Testis (tissue), 3 donors: ENCODE measurements around the gene ZNF736. TPM values are rescaled to one million over a fixed set of nuclear protein-coding genes. Genes with fewer than 3 reads are reported as not detected.
A peak's percentile ranks its signal among the peaks of the same experiment; 100 is the strongest.

Experiments
- DNase-seq: peaks from one replicate; pipeline ENCODE4 v3.0.0-alpha.2; 2019
- H3K27ac ChIP-seq, 2 donors: fragments of 200-600 bp; sonication (generic); one replicate each; pipeline ENCODE4 v1.5.1; 2019
- H3K27me3 ChIP-seq: fragments of 200-600 bp; sonication (generic); one replicate; pipeline ENCODE4 v1.5.1; 2019
- H3K36me3 ChIP-seq: fragments of 200-600 bp; sonication (generic); one replicate; pipeline ENCODE4 v1.5.1; 2017; ENCODE audit warnings: low read depth; ENCODE audit errors: missing control alignments
- H3K4me1 ChIP-seq: fragments of 200-600 bp; sonication (generic); one replicate; pipeline ENCODE4 v1.5.1; 2019
- H3K4me3 ChIP-seq, 2 donors: fragments of 200-600 bp; sonication (generic); one replicate each; pipeline ENCODE4 v1.5.1; 2017 to 2019
- H3K9me3 ChIP-seq: fragments of 200-600 bp; sonication (generic); one replicate; pipeline ENCODE4 v1.5.1; 2017
- POLR2A ChIP-seq: fragments of 450-650 bp; IDR thresholded peaks from one replicate; pipeline ENCODE4 v1.6.1; 2017; ENCODE audit warnings: antibody characterized with exemption, mild to moderate bottlenecking, moderate library complexity
- WGBS, 2 donors: methylation state at CpG; one replicate each; pipeline ENCODE4 v1.1.5; 2018; 5-methylcytosine and 5-hydroxymethylcytosine counted together
- intact Hi-C: fragments of 100-400 bp; cut with DNase I; formaldehyde crosslinking; loops from one replicate; pipeline ENCODE4 v1.15.1; 2023; ENCODE audit warnings: low total_unique reads
- polyA plus RNA-seq: library from polyadenylated mRNA; stranded (reverse); fragments of 350-450 nt; fragmentation: Illumina TruSeq; extraction: RNeasy Lipid Tissue Mini Kit (QIAGEN cat#74804); gene quantifications from one replicate; pipeline ENCODE4 v1.2.3, GENCODE V29; 2014; ENCODE audit warnings: low read depth, low replicate concordance; ENCODE audit not compliant: insufficient read depth
- total RNA-seq, 2 donors: library from RNA; depleted of rRNA; stranded (reverse); fragments of >200 nt; gene quantifications; one replicate each; pipeline ENCODE4 v1.2.3, GENCODE V29; 2016
- TF ChIP-seq, protein P1 (sequence below), 3 experiments: fragments of 450-650 bp in 2 of 3; fragments of 200-600 bp in 1 of 3; sonication (generic) in 1 of 3; IDR thresholded peaks; one replicate each; pipeline ENCODE4 v1.5.1; 2016 to 2019; ENCODE audit warnings: antibody characterized with exemption in 3 of 3, mild to moderate bottlenecking in 2 of 3, moderate library complexity in 1 of 3

ZNF736 gene
- total and polyA plus RNA-seq, 3 donors from 2014 or later: 28.8 to 56.3 (median 40.0) TPM

DNA sequence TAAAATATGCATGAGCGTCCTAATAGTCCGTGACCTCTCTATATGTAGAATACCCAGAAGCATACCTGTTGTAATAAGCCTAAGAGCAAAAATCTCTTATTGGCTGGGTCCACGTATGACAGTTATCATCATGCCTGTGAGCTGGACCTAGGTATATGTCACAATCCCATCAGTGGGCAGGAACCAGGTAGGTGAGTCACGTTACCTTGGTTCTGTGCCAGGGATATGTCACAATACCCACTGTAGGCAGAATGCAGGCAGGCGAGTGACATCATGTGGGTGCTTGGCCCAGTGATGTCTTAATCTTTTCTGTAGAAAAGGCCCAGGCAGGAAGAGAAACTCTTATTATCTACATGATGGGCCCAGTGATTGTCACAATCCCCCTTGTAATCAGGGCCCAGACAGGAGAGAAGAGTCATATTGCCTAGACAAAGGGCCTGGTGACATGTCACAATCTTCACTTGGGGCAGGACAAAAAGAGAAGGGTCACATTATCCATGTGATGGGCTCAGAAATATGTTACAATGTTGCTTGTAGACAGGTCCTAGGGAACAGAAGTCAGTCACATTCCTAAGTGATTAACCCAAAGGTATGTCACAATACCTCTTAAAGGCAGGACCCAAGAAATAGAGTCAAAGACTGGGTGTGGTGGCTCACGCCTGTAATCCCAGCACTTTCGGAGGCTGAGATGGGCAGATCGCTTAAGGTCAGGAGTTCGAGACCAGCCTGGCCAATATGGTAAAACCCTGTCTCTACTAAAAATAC, 12.9 kb upstream of the ZNF736 start:
- no peaks in the 10 kb centered on the region for H3K4me1 ChIP-seq
- no peak for DNase-seq
- no peak overlapping the region for H3K27ac ChIP-seq
- intact Hi-C loops: no loop called here
- no peaks in the 10 kb centered on the region for H3K36me3 ChIP-seq
- TF ChIP-seq, protein P1, sequence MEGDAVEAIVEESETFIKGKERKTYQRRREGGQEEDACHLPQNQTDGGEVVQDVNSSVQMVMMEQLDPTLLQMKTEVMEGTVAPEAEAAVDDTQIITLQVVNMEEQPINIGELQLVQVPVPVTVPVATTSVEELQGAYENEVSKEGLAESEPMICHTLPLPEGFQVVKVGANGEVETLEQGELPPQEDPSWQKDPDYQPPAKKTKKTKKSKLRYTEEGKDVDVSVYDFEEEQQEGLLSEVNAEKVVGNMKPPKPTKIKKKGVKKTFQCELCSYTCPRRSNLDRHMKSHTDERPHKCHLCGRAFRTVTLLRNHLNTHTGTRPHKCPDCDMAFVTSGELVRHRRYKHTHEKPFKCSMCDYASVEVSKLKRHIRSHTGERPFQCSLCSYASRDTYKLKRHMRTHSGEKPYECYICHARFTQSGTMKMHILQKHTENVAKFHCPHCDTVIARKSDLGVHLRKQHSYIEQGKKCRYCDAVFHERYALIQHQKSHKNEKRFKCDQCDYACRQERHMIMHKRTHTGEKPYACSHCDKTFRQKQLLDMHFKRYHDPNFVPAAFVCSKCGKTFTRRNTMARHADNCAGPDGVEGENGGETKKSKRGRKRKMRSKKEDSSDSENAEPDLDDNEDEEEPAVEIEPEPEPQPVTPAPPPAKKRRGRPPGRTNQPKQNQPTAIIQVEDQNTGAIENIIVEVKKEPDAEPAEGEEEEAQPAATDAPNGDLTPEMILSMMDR (IDR thresholded peaks at IDR 0.05): no peak
- no peak for TF ChIP-seq POLR2A
- H3K9me3 ChIP-seq: no peaks in the 10 kb centered on the region
- no peak overlapping the region for H3K4me3 ChIP-seq
- H3K27me3 ChIP-seq: no peaks in the 10 kb centered on the region
- WGBS, 2 donors: 92 to 94% methylated on average over 9 of the region's 9 CpGs

DNA sequence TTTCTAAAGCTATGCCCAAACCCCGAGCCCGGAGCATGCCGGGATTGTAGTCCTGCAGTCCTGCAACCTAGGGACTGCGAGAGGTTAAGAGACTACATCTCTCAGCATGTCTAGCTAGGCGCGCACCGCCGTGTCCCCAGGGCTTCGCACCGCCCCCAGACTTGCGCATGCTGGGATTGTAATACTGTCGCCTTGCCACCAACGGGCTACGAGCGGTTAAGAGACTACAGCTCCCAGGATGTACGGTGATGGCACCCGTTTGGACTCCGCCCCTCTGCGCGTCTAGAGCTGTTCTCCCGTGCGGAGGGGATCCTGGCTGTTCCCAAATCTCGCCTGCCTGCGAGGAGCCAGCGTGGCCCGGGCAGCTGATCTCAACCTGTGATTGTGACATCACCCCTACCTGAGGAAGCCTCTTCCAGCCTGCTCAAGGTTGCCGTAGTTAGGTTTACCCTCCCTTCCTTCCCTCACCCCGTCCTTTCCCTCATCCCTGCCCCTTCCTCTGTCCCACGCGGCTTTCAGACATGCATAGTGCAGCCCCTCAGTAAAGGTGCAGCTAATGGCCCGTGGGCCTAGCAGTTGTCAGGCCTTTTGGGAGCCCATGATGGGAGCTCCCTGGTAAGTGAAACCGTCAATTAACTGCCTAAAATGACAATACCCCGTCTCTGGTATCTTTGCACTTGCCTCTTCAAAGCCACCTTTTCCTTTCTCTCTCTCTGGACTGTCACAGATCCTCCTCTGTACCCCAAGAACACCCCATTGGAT, 6.3 kb upstream of the ZNF736 start:
- DNase-seq: peak; percentile 97
- no peaks in the 10 kb centered on the region for H3K4me1 ChIP-seq
- H3K27me3 ChIP-seq: no peaks in the 10 kb centered on the region
- H3K27ac ChIP-seq: peak overlapping the region; percentile 89 to 93
- no peak for TF ChIP-seq POLR2A
- TF ChIP-seq, protein P1 (IDR thresholded peaks at IDR 0.05): peak in 2 of 3 experiments; percentile 8 to 29
- intact Hi-C loops: no loop called here
- no peaks in the 10 kb centered on the region for H3K9me3 ChIP-seq
- H3K4me3 ChIP-seq: peak overlapping the region; percentile 66 to 71
- 1 to 4% methylated on average over 8 to 33 of the region's 33 CpGs for WGBS, 2 donors
- H3K36me3 ChIP-seq: no peaks in the 10 kb centered on the region

DNA sequence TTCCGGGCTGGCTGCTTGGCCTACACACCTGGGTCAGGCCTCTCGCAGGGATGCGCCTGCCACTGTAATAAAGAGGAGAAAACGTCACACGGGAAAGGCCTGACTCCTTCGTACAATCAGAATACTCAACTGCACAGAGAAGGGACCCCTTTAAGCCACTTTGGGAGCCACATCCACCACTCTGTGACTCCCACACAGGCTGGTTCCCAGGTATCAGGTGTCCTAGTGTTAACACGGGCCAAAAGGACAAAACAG, 5.8 kb upstream of the ZNF736 start:
- Histone ChIP-seq H3K36me3 (no peaks in the 10 kb centered on the region), H3K4me3 (peak overlapping the region; percentile 66 to 71), H3K4me1 (no peaks in the 10 kb centered on the region), H3K27ac (peak overlapping the region; percentile 89 to 93), H3K27me3 (no peaks in the 10 kb centered on the region), H3K9me3 (no peaks in the 10 kb centered on the region)
- 28 to 50% methylated on average over 7 of the region's 7 CpGs for WGBS, 2 donors
- TF ChIP-seq, protein P1 (IDR thresholded peaks at IDR 0.05): no peak
- TF ChIP-seq POLR2A: no peak
- intact Hi-C loops: no loop called here
- peak; percentile 36 for DNase-seq

DNA sequence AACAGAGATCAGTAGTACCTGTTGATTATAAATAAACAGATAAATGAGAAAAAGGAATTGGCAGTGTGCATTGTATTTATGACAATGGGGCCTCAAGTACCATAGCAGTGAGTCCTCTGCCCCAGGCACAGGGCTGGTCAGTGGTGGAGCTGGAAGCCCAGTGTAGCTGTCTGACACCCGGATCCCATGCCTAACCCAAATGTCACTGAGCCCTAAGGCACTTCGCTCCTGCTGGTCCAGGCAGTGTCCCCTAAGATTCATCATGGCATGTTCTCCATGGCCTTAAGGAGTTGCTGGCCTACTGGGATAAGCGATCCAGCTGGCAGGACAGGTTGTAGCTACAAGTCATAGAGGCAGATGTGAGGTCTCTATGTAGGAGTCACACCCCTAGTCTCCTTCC, 3.3 kb upstream of the ZNF736 start:
- H3K36me3 ChIP-seq: no peaks in the 10 kb centered on the region
- no peak for DNase-seq
- intact Hi-C loops: no loop called here

More for the DNA sequence above, 3.3 kb upstream of the ZNF736 start:
- no peak overlapping the region for H3K4me3 ChIP-seq
- TF ChIP-seq POLR2A: no peak
- TF ChIP-seq, protein P1 (IDR thresholded peaks at IDR 0.05): no peak
- no peaks in the 10 kb centered on the region for H3K9me3 ChIP-seq
- peaks cover 10% of the 10 kb centered on the region for H3K4me1 ChIP-seq
- 83 to 89% methylated on average over 2 to 3 of the region's 3 CpGs for WGBS, 2 donors
- H3K27me3 ChIP-seq: no peaks in the 10 kb centered on the region
- no peak overlapping the region for H3K27ac ChIP-seq
